ENCODE data around the gene ABCC2. TPM values are rescaled to one million over a fixed set of nuclear protein-coding genes. Genes with fewer than 3 reads are reported as not detected.

ABCC2 gene
- total RNA-seq, 2 donors from 2014 or later: 3.0 to 3.2 TPM

GRCh38 chr10:99805190-99805589 lies 22.8 kb downstream of the ABCC2 start:
- H3K4me3 Mint-ChIP-seq: no peak overlapping the region
- H3K27me3 Mint-ChIP-seq: no peaks in the 10 kb centered on the region
- no peaks in the 10 kb centered on the region for H3K4me1 Mint-ChIP-seq
- peaks cover 3% of the 10 kb centered on the region for H3K36me3 Mint-ChIP-seq (ENCODE audit: low read depth)
- H3K9me3 ChIP-seq (ENCODE audit: control insufficient read depth, low read length, poor library complexity, severe bottlenecking): no peaks in the 10 kb centered on the region
- no peak overlapping the region for H3K27ac Mint-ChIP-seq
- DNase-seq (no peak), ATAC-seq (no peak)

GRCh38 chr10:99806091-99806490 lies 23.7 kb downstream of the ABCC2 start:
- ATAC-seq: no peak
- Mint-ChIP-seq H3K27ac (no peak overlapping the region), H3K36me3 (ENCODE audit: low read depth) (peaks cover 3% of the 10 kb centered on the region), H3K27me3 (no peaks in the 10 kb centered on the region), H3K4me3 (no peak overlapping the region), H3K4me1 (no peaks in the 10 kb centered on the region)
- H3K9me3 ChIP-seq (ENCODE audit: control insufficient read depth, low read length, poor library complexity, severe bottlenecking): no peaks in the 10 kb centered on the region
- DNase-seq: no peak

GRCh38 chr10:99807786-99808185 lies 25.3 kb downstream of the ABCC2 start:
- Mint-ChIP-seq H3K4me1 (no peaks in the 10 kb centered on the region), H3K27me3 (no peaks in the 10 kb centered on the region), H3K4me3 (no peak overlapping the region), H3K27ac (no peak overlapping the region), H3K36me3 (ENCODE audit: low read depth) (peaks cover 3% of the 10 kb centered on the region)
- no peaks in the 10 kb centered on the region for H3K9me3 ChIP-seq (ENCODE audit: control insufficient read depth, low read length, poor library complexity, severe bottlenecking)
- no peak for DNase-seq
- no peak for ATAC-seq

- peaks cover 3% of the 10 kb centered on the region for H3K36me3 Mint-ChIP-seq (ENCODE audit: low read depth)
- H3K9me3 ChIP-seq (ENCODE audit: control insufficient read depth, low read length, poor library complexity, severe bottlenecking): no peaks in the 10 kb centered on the region
- H3K4me3 Mint-ChIP-seq: no peak overlapping the region
- DNase-seq (no peak), ATAC-seq (no peak)
- H3K27me3 Mint-ChIP-seq: no peaks in the 10 kb centered on the region
- H3K27ac Mint-ChIP-seq: no peak overlapping the region
- no peaks in the 10 kb centered on the region for H3K4me1 Mint-ChIP-seq
These were observed 25.8 kb downstream of the ABCC2 start for GRCh38 chr10:99808270-99808669.

- Mint-ChIP-seq H3K4me1 (no peaks in the 10 kb centered on the region), H3K27me3 (no peaks in the 10 kb centered on the region), H3K27ac (no peak overlapping the region), H3K4me3 (no peak overlapping the region), H3K36me3 (ENCODE audit: low read depth) (peaks cover 3% of the 10 kb centered on the region)
- no peak for DNase-seq
- no peaks in the 10 kb centered on the region for H3K9me3 ChIP-seq (ENCODE audit: control insufficient read depth, low read length, poor library complexity, severe bottlenecking)
- no peak for ATAC-seq
These were observed 27.0 kb downstream of the ABCC2 start for GRCh38 chr10:99809481-99809880.

- no peaks in the 10 kb centered on the region for H3K9me3 ChIP-seq (ENCODE audit: control insufficient read depth, low read length, poor library complexity, severe bottlenecking)
- DNase-seq (no peak), ATAC-seq (no peak)
- no peak overlapping the region for H3K4me3 Mint-ChIP-seq
- H3K27me3 Mint-ChIP-seq: no peaks in the 10 kb centered on the region
- no peak overlapping the region for H3K27ac Mint-ChIP-seq
- H3K4me1 Mint-ChIP-seq: no peaks in the 10 kb centered on the region
- H3K36me3 Mint-ChIP-seq (ENCODE audit: low read depth): no peaks in the 10 kb centered on the region
These were observed 27.6 kb downstream of the ABCC2 start for GRCh38 chr10:99809931-99810615.

- ATAC-seq (no peak), DNase-seq (no peak)
- H3K4me1 Mint-ChIP-seq: no peaks in the 10 kb centered on the region
- H3K4me3 Mint-ChIP-seq: no peak overlapping the region
- no peaks in the 10 kb centered on the region for H3K9me3 ChIP-seq (ENCODE audit: control insufficient read depth, low read length, poor library complexity, severe bottlenecking)
- H3K36me3 Mint-ChIP-seq (ENCODE audit: low read depth): peaks cover 1% of the 10 kb centered on the region
- H3K27ac Mint-ChIP-seq: no peak overlapping the region
- no peaks in the 10 kb centered on the region for H3K27me3 Mint-ChIP-seq
These were observed 29.7 kb downstream of the ABCC2 start for GRCh38 chr10:99812177-99812576.

GRCh38 chr10:99814143-99814542 lies 31.7 kb downstream of the ABCC2 start:
- no peak overlapping the region for H3K4me3 Mint-ChIP-seq
- H3K36me3 Mint-ChIP-seq (ENCODE audit: low read depth): peaks cover 2% of the 10 kb centered on the region
- no peaks in the 10 kb centered on the region for H3K27me3 Mint-ChIP-seq
- H3K9me3 ChIP-seq (ENCODE audit: control insufficient read depth, low read length, poor library complexity, severe bottlenecking): no peaks in the 10 kb centered on the region
- ATAC-seq (no peak), DNase-seq (no peak)
- no peaks in the 10 kb centered on the region for H3K4me1 Mint-ChIP-seq
- no peak overlapping the region for H3K27ac Mint-ChIP-seq

GRCh38 chr10:99815621-99816020 lies 33.2 kb downstream of the ABCC2 start:
- no peak overlapping the region for H3K4me3 Mint-ChIP-seq

GRCh38 chr10:99827936-99828335 lies 45.5 kb downstream of the ABCC2 start:
- DNase-seq (no peak), ATAC-seq (no peak)
- no peak overlapping the region for H3K4me3 Mint-ChIP-seq
- H3K4me1 Mint-ChIP-seq: no peaks in the 10 kb centered on the region
- H3K36me3 Mint-ChIP-seq (ENCODE audit: low read depth): no peaks in the 10 kb centered on the region
- H3K9me3 ChIP-seq (ENCODE audit: control insufficient read depth, low read length, poor library complexity, severe bottlenecking): peaks cover 5% of the 10 kb centered on the region
- no peak overlapping the region for H3K27ac Mint-ChIP-seq
- no peaks in the 10 kb centered on the region for H3K27me3 Mint-ChIP-seq

More at GRCh38 chr10:99815621-99816020, 33.2 kb downstream of the ABCC2 start:
- Mint-ChIP-seq H3K27ac (no peak overlapping the region), H3K4me1 (peaks cover 2% of the 10 kb centered on the region), H3K36me3 (ENCODE audit: low read depth) (peaks cover 4% of the 10 kb centered on the region), H3K27me3 (no peaks in the 10 kb centered on the region)
- DNase-seq (no peak), ATAC-seq (no peak)
- H3K9me3 ChIP-seq (ENCODE audit: control insufficient read depth, low read length, poor library complexity, severe bottlenecking): no peaks in the 10 kb centered on the region

- H3K36me3 Mint-ChIP-seq (ENCODE audit: low read depth): peaks cover 2% of the 10 kb centered on the region
- no peaks in the 10 kb centered on the region for H3K27me3 Mint-ChIP-seq
- no peak overlapping the region for H3K27ac Mint-ChIP-seq
- DNase-seq: no peak
- no peak overlapping the region for H3K4me3 Mint-ChIP-seq
- ATAC-seq: no peak
- no peaks in the 10 kb centered on the region for H3K4me1 Mint-ChIP-seq
- peaks cover 5% of the 10 kb centered on the region for H3K9me3 ChIP-seq (ENCODE audit: control insufficient read depth, low read length, poor library complexity, severe bottlenecking)
These were observed 46.0 kb downstream of the ABCC2 start for GRCh38 chr10:99828464-99828863.

GRCh38 chr10:99832439-99832838 lies 50.0 kb downstream of the ABCC2 start:
- ATAC-seq: no peak
- H3K4me3 Mint-ChIP-seq: no peak overlapping the region

GRCh38 chr10:99834410-99834809 lies 52.0 kb downstream of the ABCC2 start:
- no peaks in the 10 kb centered on the region for H3K27me3 Mint-ChIP-seq
- no peak for ATAC-seq
- H3K36me3 Mint-ChIP-seq (ENCODE audit: low read depth): peaks cover 2% of the 10 kb centered on the region
- no peak overlapping the region for H3K4me3 Mint-ChIP-seq
- no peaks in the 10 kb centered on the region for H3K4me1 Mint-ChIP-seq
- no peaks in the 10 kb centered on the region for H3K9me3 ChIP-seq (ENCODE audit: control insufficient read depth, low read length, poor library complexity, severe bottlenecking)
- no peak for DNase-seq
- H3K27ac Mint-ChIP-seq: peak overlapping the region; percentile 21

More at GRCh38 chr10:99832439-99832838, 50.0 kb downstream of the ABCC2 start:
- peaks cover 2% of the 10 kb centered on the region for H3K36me3 Mint-ChIP-seq (ENCODE audit: low read depth)
- DNase-seq: no peak
- H3K4me1 Mint-ChIP-seq: no peaks in the 10 kb centered on the region
- peaks cover 5% of the 10 kb centered on the region for H3K9me3 ChIP-seq (ENCODE audit: control insufficient read depth, low read length, poor library complexity, severe bottlenecking)
- H3K27ac Mint-ChIP-seq: no peak overlapping the region
- H3K27me3 Mint-ChIP-seq: no peaks in the 10 kb centered on the region

GRCh38 chr10:99835947-99836346 lies 53.5 kb downstream of the ABCC2 start:
- H3K27ac Mint-ChIP-seq: no peak overlapping the region
- H3K9me3 ChIP-seq (ENCODE audit: control insufficient read depth, low read length, poor library complexity, severe bottlenecking): no peaks in the 10 kb centered on the region
- no peaks in the 10 kb centered on the region for H3K27me3 Mint-ChIP-seq
- peaks cover 2% of the 10 kb centered on the region for H3K36me3 Mint-ChIP-seq (ENCODE audit: low read depth)
- no peak for ATAC-seq
- H3K4me3 Mint-ChIP-seq: no peak overlapping the region
- peaks cover 3% of the 10 kb centered on the region for H3K4me1 Mint-ChIP-seq
- DNase-seq: no peak
